Gastroesophageal sphincter (tissue), 3 donors: ENCODE results near the gene ECEL1.

ENCODE experiments used
- CTCF ChIP-seq, 4 experiments: fragments of 200-600 bp in 2 of 4; fragments of 450-650 bp in 2 of 4; sonication (generic) in 1 of 4; IDR thresholded peaks; one replicate each; pipeline ENCODE4 v1.5.1; 2017 to 2019; ENCODE audit warnings: antibody characterized with exemption in 4 of 4, mild to moderate bottlenecking in 2 of 4, moderate library complexity in 2 of 4
- EP300 ChIP-seq: sonication (generic); formaldehyde crosslinking; IDR thresholded peaks from one replicate; pipeline ENCODE4 v1.6.1; 2017; ENCODE audit warnings: antibody characterized with exemption, mild to moderate bottlenecking
- POLR2A ChIP-seq, 2 donors: fragments of 450-650 bp; IDR thresholded peaks; one replicate each; pipeline ENCODE4 v1.6.1; 2017; ENCODE audit warnings: antibody characterized with exemption in 2 of 2, mild to moderate bottlenecking in 2 of 2, moderate library complexity in 1 of 2
- POLR2AphosphoS5 ChIP-seq: sonication (generic); formaldehyde crosslinking; IDR thresholded peaks from one replicate; pipeline ENCODE4 v1.6.1; 2017; ENCODE audit warnings: antibody characterized with exemption

- TF ChIP-seq CTCF (IDR thresholded peaks at IDR 0.05) (no peak), POLR2A (IDR thresholded peaks at IDR 0.05) (no peak), POLR2AphosphoS5 (no peak), EP300 (no peak)
These were observed 2.8 kb downstream of the ECEL1 start for GRCh38 chr2:232484628-232485347.
